Esophagus mucosa (tissue), 1 donor: ENCODE data around the gene ACTG2. TPM values are rescaled to one million over a fixed set of nuclear protein-coding genes. Genes with fewer than 3 reads are reported as not detected.

Source experiments
- ATAC-seq: fragments of 200-7000 bp; cut with Tn5 transposase; one replicate; pipeline ENCODE4 v1.9.1; 2020
- total RNA-seq: library from RNA; stranded (reverse); gene quantifications from one replicate; pipeline ENCODE4 v1.2.4, GENCODE V29; 2023
- donor health status: DM: yes; HTN: yes; CAD: no.

The ACTG2 gene
- total RNA-seq, 1 donor from 2014 or later: 40.8 TPM

GRCh38 chr2:73914667-73915066 lies 21.9 kb downstream of the ACTG2 start:
- no peak for ATAC-seq

- no peak for ATAC-seq
These were observed 22.7 kb downstream of the ACTG2 start for GRCh38 chr2:73915437-73915993.

GRCh38 chr2:73916666-73917065 lies 23.9 kb downstream of the ACTG2 start:
- no peak for ATAC-seq

GRCh38 chr2:73917296-73917695 lies 24.5 kb downstream of the ACTG2 start:
- no peak for ATAC-seq

- ATAC-seq: peak; percentile 56
These were observed 24.9 kb downstream of the ACTG2 start for GRCh38 chr2:73917696-73918207.

- ATAC-seq: no peak
These were observed 26.0 kb downstream of the ACTG2 start for GRCh38 chr2:73918856-73919255.

- no peak for ATAC-seq
These were observed 26.9 kb downstream of the ACTG2 start for GRCh38 chr2:73919596-73920228.

- ATAC-seq: no peak
These were observed 28.1 kb downstream of the ACTG2 start for GRCh38 chr2:73920577-73921545.

- no peak for ATAC-seq
These were observed 28.8 kb downstream of the ACTG2 start for GRCh38 chr2:73921581-73921980.

GRCh38 chr2:73922681-73923080 lies 29.9 kb downstream of the ACTG2 start:
- no peak for ATAC-seq

- peak; percentile 24 for ATAC-seq
These were observed 32.4 kb downstream of the ACTG2 start for GRCh38 chr2:73925033-73925704.

GRCh38 chr2:73925853-73926492 lies 33.2 kb downstream of the ACTG2 start:
- peak; percentile 94 for ATAC-seq

- ATAC-seq: peak; percentile 98
These were observed 33.9 kb downstream of the ACTG2 start, which contains the start of gene DGUOK for GRCh38 chr2:73926493-73927327. Gene DGUOK, plus strand, starts transcription at chr2:73926880. Its CDS starts 31 bp downstream, at chr2:73926911.

GRCh38 chr2:73927344-73927743 lies 34.5 kb downstream of the ACTG2 start:
- no peak for ATAC-seq

- ATAC-seq: no peak
These were observed 36.1 kb downstream of the ACTG2 start for GRCh38 chr2:73928963-73929347.

- no peak for ATAC-seq
These were observed 37.6 kb downstream of the ACTG2 start for GRCh38 chr2:73930386-73930785.

- ATAC-seq: peak; percentile 38
These were observed 39.0 kb downstream of the ACTG2 start for GRCh38 chr2:73931531-73932500.

GRCh38 chr2:73933194-73933593 lies 40.4 kb downstream of the ACTG2 start:
- ATAC-seq: peak; percentile 42

- ATAC-seq: no peak
These were observed 42.8 kb downstream of the ACTG2 start for GRCh38 chr2:73935641-73936040.
